HCT116 (cell line): ENCODE results near the gene LYST. TPM values are rescaled to one million over a fixed set of nuclear protein-coding genes. Genes with fewer than 3 reads are reported as not detected.

Experiments
- ATAC-seq: fragments of 200-7000 bp; cut with Tn5 transposase; 2 replicates; pipeline ENCODE4 v1.9.1; 2020; ENCODE audit warnings: mild to moderate bottlenecking, moderate library complexity
- BruUV-seq: library from RNA; stranded (reverse); fragments of 400-500 nt; replicated peaks from 2 replicates; lab custom pipeline; 2021; lab: Mats Ljungman, UMichigan
- CTCF ChIA-PET: fragments of 300-600 bp; sonication (Branson Sonifier 250); formaldehyde crosslinking; loops from one replicate; lab custom pipeline; 2021; ENCODE audit warnings: antibody characterized with exemption; lab: Charles Lee
- POLR2A ChIA-PET: fragments of 300-600, 350-600 bp; sonication (Branson Sonifier 250); formaldehyde crosslinking; loops from one replicate; lab custom pipeline; 2021; ENCODE audit warnings: antibody characterized with exemption; lab: Charles Lee
- RAD21 ChIA-PET, 2 experiments: fragments of 300-600 bp; sonication (Branson Sonifier 250); formaldehyde crosslinking; loops; one replicate each; lab custom pipeline; 2023; ENCODE audit warnings: low total read pairs in 2 of 2; ENCODE audit not compliant: uncharacterized antibody in 2 of 2, unreplicated experiment in 2 of 2, low non-redundant PET in 1 of 2; lab: Charles Lee
- DNase-seq: peaks from one replicate; pipeline ENCODE4 v3.0.0-alpha.2; 2010; ENCODE audit warnings: low read depth, low spot score
- H2AFZ ChIP-seq: fragments of 200-600 bp; shearing (Covaris generic), sonication (generic); 2 replicates; pipeline ENCODE4 v1.6.1; 2017; ENCODE audit warnings: low read depth, mixed run types, mixed read lengths, antibody characterized with exemption, low read length; ENCODE audit not compliant: poor library complexity, severe bottlenecking
- H3K27ac ChIP-seq: 2 replicates; pipeline ENCODE4 v1.5.1; 2012; ENCODE audit warnings: low read depth, low read length
- H3K27me3 ChIP-seq: fragments of 200-600 bp; sonication (generic); 2 replicates; pipeline ENCODE4 v1.6.1; 2016; ENCODE audit warnings: mixed run types, low read length, mixed read lengths; ENCODE audit not compliant: insufficient read depth
- H3K36me3 ChIP-seq, 2 experiments: fragments of 200-500 bp in 1 of 2; fragments of 200-600 bp in 1 of 2; sonication (Bioruptor generic) in 1 of 2; sonication (generic) in 1 of 2; 2 replicates each; pipeline versions ENCODE4 v1.5.1 to v1.6.1; 2014 to 2016; ENCODE audit warnings: low read length in 2 of 2, inconsistent platforms in 1 of 2, mixed read lengths in 1 of 2, mixed run types in 1 of 2; ENCODE audit not compliant: insufficient read depth in 2 of 2, control insufficient read depth in 1 of 2
- H3K4me1 ChIP-seq, 2 experiments: fragments of 200-600 bp in 1 of 2; sonication (generic) in 1 of 2; 2 replicates each; pipeline versions ENCODE4 v1.5.1 to v1.6.1; 2012 to 2017; ENCODE audit warnings: low read length in 2 of 2, inconsistent platforms in 1 of 2, mild to moderate bottlenecking in 1 of 2, mixed read lengths in 1 of 2, mixed run types in 1 of 2, moderate library complexity in 1 of 2; ENCODE audit not compliant: insufficient read depth in 2 of 2, control insufficient read depth in 1 of 2
- H3K4me2 ChIP-seq: fragments of 200-600 bp; sonication (generic); 2 replicates; pipeline ENCODE4 v1.6.1; 2017; ENCODE audit warnings: mixed run types, low read length, mixed read lengths
- H3K4me3 ChIP-seq, 2 experiments: fragments of 200-600 bp in 1 of 2; sonication (generic) in 1 of 2; replicated peaks in 1 of 2; 2 replicates each; pipeline ENCODE4 v1.5.1; 2011 to 2016; ENCODE audit warnings: low read length in 2 of 2, control low read depth in 1 of 2, low read depth in 1 of 2, mild to moderate bottlenecking in 1 of 2, mixed read lengths in 1 of 2, mixed run types in 1 of 2
- H3K79me2 ChIP-seq: fragments of 200-600 bp; sonication (generic); 2 replicates; pipeline ENCODE4 v1.6.1; 2017; ENCODE audit warnings: mild to moderate bottlenecking, mixed run types, low read length, moderate library complexity, mixed read lengths; ENCODE audit not compliant: insufficient read depth
- H3K9ac ChIP-seq: fragments of 200-600 bp; sonication (generic); 2 replicates; pipeline ENCODE4 v1.6.1; 2016; ENCODE audit warnings: low read length, mixed read lengths
- H3K9me2 ChIP-seq: fragments of 200-600 bp; sonication (generic), shearing (Covaris generic); 2 replicates; pipeline ENCODE4 v1.6.1; 2017; ENCODE audit warnings: mixed run types, mild to moderate bottlenecking, moderate library complexity; ENCODE audit not compliant: insufficient read depth
- H3K9me3 ChIP-seq, 2 experiments: fragments of 200-500 bp in 1 of 2; fragments of 200-600 bp in 1 of 2; sonication (Bioruptor generic) in 1 of 2; sonication (generic) in 1 of 2; 2 replicates each; pipeline ENCODE4 v1.6.1; 2014 to 2017; ENCODE audit warnings: low read length in 2 of 2, mixed read lengths in 2 of 2, inconsistent platforms in 1 of 2, low read depth in 1 of 2, mild to moderate bottlenecking in 1 of 2, mixed run types in 1 of 2, moderate library complexity in 1 of 2; ENCODE audit not compliant: control insufficient read depth in 1 of 2, insufficient read depth in 1 of 2
- H4K20me1 ChIP-seq: fragments of 200-600 bp; sonication (generic), shearing (Covaris generic); 2 replicates; pipeline ENCODE4 v1.6.1; 2017; ENCODE audit warnings: mixed run types, mild to moderate bottlenecking, moderate library complexity; ENCODE audit not compliant: insufficient read depth
- CBX3 ChIP-seq: IDR thresholded peaks from 2 replicates; pipeline ENCODE4 v1.6.1; 2012; ENCODE audit warnings: low read depth
- CEBPB ChIP-seq: IDR thresholded peaks from 2 replicates; pipeline ENCODE4 v1.6.1; 2012; ENCODE audit warnings: low read depth
- EGR1 ChIP-seq: IDR thresholded peaks from 2 replicates; pipeline ENCODE4 v1.6.1; 2012; ENCODE audit warnings: low read depth
- ELF1 ChIP-seq: IDR thresholded peaks from 2 replicates; pipeline ENCODE4 v1.6.1; 2012; ENCODE audit warnings: low read depth, borderline replicate concordance
- EZH2 ChIP-seq: fragments of 200-600 bp; sonication (generic); IDR thresholded peaks from 2 replicates; pipeline ENCODE4 v1.6.1; 2017; ENCODE audit warnings: antibody characterized with exemption, mixed run types
- EZH2phosphoT487 ChIP-seq: fragments of 200-600 bp; IDR thresholded peaks from 2 replicates; pipeline ENCODE4 v1.6.1; 2018; ENCODE audit warnings: antibody characterized with exemption, borderline replicate concordance
- FOSL1 ChIP-seq: IDR thresholded peaks from 2 replicates; pipeline ENCODE4 v1.6.1; 2012; ENCODE audit warnings: low read depth
- POLR2A ChIP-seq: IDR thresholded peaks from 2 replicates; pipeline ENCODE4 v1.7.0; 2011; ENCODE audit warnings: borderline replicate concordance; ENCODE audit not compliant: insufficient read depth, insufficient read length; ENCODE audit errors: extremely low read depth
- POLR2AphosphoS5 ChIP-seq: IDR thresholded peaks from 2 replicates; pipeline ENCODE4 v1.6.1; 2011; ENCODE audit warnings: mild to moderate bottlenecking, low read depth, low read length, moderate library complexity
- RAD21 ChIP-seq: IDR thresholded peaks from 2 replicates; pipeline ENCODE4 v1.6.1; 2012; ENCODE audit warnings: low read depth, mild to moderate bottlenecking
- SIN3A ChIP-seq: IDR thresholded peaks from 2 replicates; pipeline ENCODE4 v1.6.1; 2012; ENCODE audit warnings: low read depth
- SP1 ChIP-seq: IDR thresholded peaks from 2 replicates; pipeline ENCODE4 v1.6.1; 2012; ENCODE audit warnings: low read depth
- TCF7L2 ChIP-seq: IDR thresholded peaks from 2 replicates; pipeline ENCODE4 v1.7.0; 2011; ENCODE audit warnings: borderline replicate concordance, inconsistent platforms; ENCODE audit not compliant: insufficient read depth, insufficient read length; ENCODE audit errors: extremely low read depth
- ZNF274 ChIP-seq: fragments of 200-500 bp; sonication (Bioruptor generic); IDR thresholded peaks from 2 replicates; pipeline ENCODE4 v1.6.1; 2014; ENCODE audit warnings: mild to moderate bottlenecking, low read depth, low read length, inconsistent platforms
- intact Hi-C: fragments of 100-400 bp; cut with micrococcal nuclease; formaldehyde crosslinking; loops from 2 replicates; pipeline ENCODE4 v1.10.0; 2022
- total RNA-seq: library from RNA; stranded (reverse); gene quantifications from one replicate; pipeline ENCODE4 v1.2.1, GENCODE V29; 2021; ENCODE audit not compliant: unreplicated experiment
- TF ChIP-seq, protein P1 (sequence below), 3 experiments: fragments of 200-600 bp in 1 of 3; sonication (generic) in 1 of 3; IDR thresholded peaks in 2 of 3; conservative IDR thresholded peaks in 1 of 3; 2 replicates each; pipeline ENCODE4 v1.5.1; 2012 to 2017; ENCODE audit warnings: low read depth in 2 of 3, low read length in 2 of 3, antibody characterized with exemption in 1 of 3, borderline replicate concordance in 1 of 3, control low read depth in 1 of 3, mild to moderate bottlenecking in 1 of 3, mixed read lengths in 1 of 3, mixed run types in 1 of 3, moderate library complexity in 1 of 3; ENCODE audit not compliant: insufficient read depth in 1 of 3
- TF ChIP-seq, protein P2 (sequence below): IDR thresholded peaks from 2 replicates; pipeline ENCODE4 v1.6.1; 2012

The LYST gene
- total RNA-seq, 1 experiment from 2014 or later = 6.6 TPM

DNA sequence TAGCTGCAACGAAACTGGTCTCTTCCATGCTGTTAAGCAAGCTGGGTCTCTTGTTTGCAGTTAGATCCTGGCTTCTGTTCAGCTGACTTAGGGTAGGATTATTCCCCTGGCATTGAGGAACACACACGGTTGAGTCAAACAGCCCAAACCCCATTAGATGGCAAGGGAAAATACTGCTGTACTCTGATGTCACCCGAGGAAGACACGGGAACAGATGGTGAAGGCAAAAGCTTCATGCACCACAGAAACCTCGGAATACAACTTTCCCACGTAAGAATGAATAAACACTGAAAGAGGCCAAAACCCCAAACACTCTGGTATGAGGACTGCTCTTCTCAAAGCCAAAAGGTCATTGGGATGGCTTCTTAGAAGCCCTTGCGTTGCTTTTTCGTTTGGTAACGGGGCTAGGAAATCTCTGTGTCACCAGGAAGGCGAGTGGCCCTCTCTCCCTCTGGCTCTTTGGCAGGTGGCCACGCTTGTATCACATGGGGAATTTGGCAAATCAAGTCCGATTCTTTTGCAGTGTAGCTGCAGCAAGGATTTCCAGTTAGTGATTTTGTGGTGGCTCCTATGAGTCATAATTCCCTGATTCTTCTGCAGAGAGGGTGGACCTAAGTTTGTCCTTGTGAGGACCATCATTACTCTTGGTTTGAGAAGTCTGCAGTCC, 16.7 kb upstream of the LYST start:
- ChIA-PET CTCF (interaction anchor here (1.0 kb wide), 1 partner anchor 40 kb away, joined by 4 read pairs; no protein-coding TSS in a partner anchor), RAD21 (no interaction called here), POLR2A (no interaction called here)
- Histone ChIP-seq H3K79me2 (no peaks in the 10 kb centered on the region), H3K9me2 (no peaks in the 10 kb centered on the region), H3K9ac (no peak overlapping the region), H2AFZ (no peak overlapping the region), H3K27me3 (no peaks in the 10 kb centered on the region), H3K9me3 (no peaks in the 10 kb centered on the region), H3K27ac (no peak overlapping the region), H4K20me1 (no peaks in the 10 kb centered on the region), H3K4me1 (peaks cover 3 to 7% of the 10 kb centered on the region in 2 experiments; a peak in 3 of 4 replicates), H3K4me2 (no peak overlapping the region), H3K4me3 (no peak overlapping the region), H3K36me3 (no peaks in the 10 kb centered on the region)
- BruUV-seq = no TSS peak
- TF ChIP-seq RAD21 (no peak), POLR2A (no peak), EZH2 (no peak), FOSL1 (no peak), SIN3A (no peak), EGR1 (no peak), EZH2phosphoT487 (no peak), ZNF274 (no peak), CBX3 (no peak), SP1 (no peak), CEBPB (no peak), TCF7L2 (no peak), ELF1 (no peak), POLR2AphosphoS5 (no peak)
- TF ChIP-seq, protein P1, sequence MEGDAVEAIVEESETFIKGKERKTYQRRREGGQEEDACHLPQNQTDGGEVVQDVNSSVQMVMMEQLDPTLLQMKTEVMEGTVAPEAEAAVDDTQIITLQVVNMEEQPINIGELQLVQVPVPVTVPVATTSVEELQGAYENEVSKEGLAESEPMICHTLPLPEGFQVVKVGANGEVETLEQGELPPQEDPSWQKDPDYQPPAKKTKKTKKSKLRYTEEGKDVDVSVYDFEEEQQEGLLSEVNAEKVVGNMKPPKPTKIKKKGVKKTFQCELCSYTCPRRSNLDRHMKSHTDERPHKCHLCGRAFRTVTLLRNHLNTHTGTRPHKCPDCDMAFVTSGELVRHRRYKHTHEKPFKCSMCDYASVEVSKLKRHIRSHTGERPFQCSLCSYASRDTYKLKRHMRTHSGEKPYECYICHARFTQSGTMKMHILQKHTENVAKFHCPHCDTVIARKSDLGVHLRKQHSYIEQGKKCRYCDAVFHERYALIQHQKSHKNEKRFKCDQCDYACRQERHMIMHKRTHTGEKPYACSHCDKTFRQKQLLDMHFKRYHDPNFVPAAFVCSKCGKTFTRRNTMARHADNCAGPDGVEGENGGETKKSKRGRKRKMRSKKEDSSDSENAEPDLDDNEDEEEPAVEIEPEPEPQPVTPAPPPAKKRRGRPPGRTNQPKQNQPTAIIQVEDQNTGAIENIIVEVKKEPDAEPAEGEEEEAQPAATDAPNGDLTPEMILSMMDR (IDR thresholded peaks at IDR 0.05 in 2 of 3, conservative IDR thresholded peaks at IDR 0.05 in 1 of 3; ENCODE audit: borderline replicate concordance in 1 of 3, insufficient read depth in 1 of 3, low read depth in 2 of 3, low read length in 2 of 3) = no peak
- TF ChIP-seq, protein P2, sequence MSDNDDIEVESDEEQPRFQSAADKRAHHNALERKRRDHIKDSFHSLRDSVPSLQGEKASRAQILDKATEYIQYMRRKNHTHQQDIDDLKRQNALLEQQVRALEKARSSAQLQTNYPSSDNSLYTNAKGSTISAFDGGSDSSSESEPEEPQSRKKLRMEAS = no peak
- intact Hi-C loops = no loop called here
- no peak for DNase-seq
- peak; percentile 49; the same call in 1 of the 2 replicates for ATAC-seq
